SW480 (cell line): ENCODE measurements around the gene FTO.

Experiments
- DNase-seq: peaks from one replicate; pipeline ENCODE4 v3.0.0-alpha.2; 2016; ENCODE audit warnings: low spot score

FTO gene

GRCh38 chr16:54128629-54129234, 424.8 kb downstream of the FTO start:
- DNase-seq: no peak

GRCh38 chr16:54129810-54130209, 425.9 kb downstream of the FTO start:
- no peak for DNase-seq

- no peak for DNase-seq
Observed at GRCh38 chr16:54135361-54136275, 431.7 kb downstream of the FTO start.

- DNase-seq: no peak
Observed at GRCh38 chr16:54136276-54136625, 432.3 kb downstream of the FTO start.

GRCh38 chr16:54140057-54140787, 436.3 kb downstream of the FTO start:
- DNase-seq: no peak

- no peak for DNase-seq
Observed at GRCh38 chr16:54140788-54141136, 436.8 kb downstream of the FTO start.

- no peak for DNase-seq
Observed at GRCh38 chr16:54142787-54143186, 438.8 kb downstream of the FTO start.

GRCh38 chr16:54143410-54143809, 439.5 kb downstream of the FTO start:
- no peak for DNase-seq

- no peak for DNase-seq
Observed at GRCh38 chr16:54143934-54144571, 440.1 kb downstream of the FTO start.

GRCh38 chr16:54144572-54144947, 440.6 kb downstream of the FTO start:
- DNase-seq: no peak

- no peak for DNase-seq
Observed at GRCh38 chr16:54145881-54146280, 441.9 kb downstream of the FTO start.

GRCh38 chr16:54148974-54149373, 445.0 kb downstream of the FTO start:
- no peak for DNase-seq

- DNase-seq: no peak
Observed at GRCh38 chr16:54150861-54151260, 446.9 kb downstream of the FTO start.

- DNase-seq: no peak
Observed at GRCh38 chr16:54152362-54153239, 448.6 kb downstream of the FTO start.

GRCh38 chr16:54153240-54153934, 449.4 kb downstream of the FTO start:
- DNase-seq: no peak

- no peak for DNase-seq
Observed at GRCh38 chr16:54156349-54156748, 452.4 kb downstream of the FTO start.

- DNase-seq: no peak
Observed at GRCh38 chr16:54158986-54159385, 455.0 kb downstream of the FTO start.

GRCh38 chr16:54159490-54160080, 455.6 kb downstream of the FTO start:
- no peak for DNase-seq

GRCh38 chr16:54160252-54160860, 456.4 kb downstream of the FTO start:
- DNase-seq: no peak
